ENCODE data around the gene ARIH2.
A peak's percentile ranks its signal among the peaks of the same experiment; 100 is the strongest.

The ARIH2 gene

GRCh38 chr3:48979451-48979850, 60.8 kb downstream of the ARIH2 start:
- no peak for DNase-seq
- TF ChIP-seq POLR2A (IDR thresholded peaks at IDR 0.05; ENCODE audit: low read length) (no peak), GATA1 (IDR thresholded peaks at IDR 0.05; ENCODE audit: low read depth, low read length) (no peak)

DNA sequence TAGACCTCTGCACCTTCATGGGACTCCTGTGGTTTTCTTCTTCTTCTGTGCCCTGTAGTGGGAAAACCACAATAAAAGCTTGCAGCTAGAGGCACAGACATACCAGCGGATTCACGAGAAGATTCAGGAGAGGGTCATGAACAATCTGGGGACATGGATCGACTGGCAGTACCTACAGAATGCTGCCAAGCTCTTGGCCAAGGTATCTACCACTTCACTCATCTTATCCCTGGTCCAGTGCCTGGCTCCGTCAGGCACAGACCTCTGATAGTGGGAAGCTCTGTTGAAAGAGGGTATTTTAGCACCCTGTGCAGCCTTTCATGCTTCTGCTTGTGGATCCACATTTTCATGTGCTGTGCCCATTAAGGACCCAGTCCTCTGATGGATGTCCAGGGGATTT, 61.7 kb downstream of the ARIH2 start:
- no peak for DNase-seq
- no peak for TF ChIP-seq POLR2A (IDR thresholded peaks at IDR 0.05; ENCODE audit: low read length)
- no peak for TF ChIP-seq GATA1 (IDR thresholded peaks at IDR 0.05; ENCODE audit: low read depth, low read length)

DNA sequence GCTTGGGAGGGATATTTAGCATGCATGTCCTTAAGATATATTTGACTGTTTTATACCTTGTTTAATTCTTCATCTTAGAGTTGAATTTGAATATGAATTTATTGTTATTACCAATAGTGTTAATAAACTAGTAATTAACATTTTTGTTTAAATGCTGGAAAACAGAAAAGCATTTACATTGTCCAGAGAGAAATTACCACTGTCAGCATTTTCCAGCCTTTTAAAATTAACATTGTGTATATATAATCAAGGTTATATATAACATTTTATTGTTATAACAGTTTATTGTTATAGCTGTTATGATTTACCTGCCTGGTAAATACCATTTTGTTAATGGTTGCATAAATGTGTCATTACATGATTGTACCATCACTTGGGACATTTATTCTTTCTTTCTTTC, 63.4 kb downstream of the ARIH2 start:
- TF ChIP-seq POLR2A (IDR thresholded peaks at IDR 0.05; ENCODE audit: low read length) (no peak), GATA1 (IDR thresholded peaks at IDR 0.05; ENCODE audit: low read depth, low read length) (no peak)
- no peak for DNase-seq

GRCh38 chr3:48982686-48983085, 64.0 kb downstream of the ARIH2 start:
- no peak for DNase-seq
- TF ChIP-seq POLR2A (IDR thresholded peaks at IDR 0.05; ENCODE audit: low read length) = no peak

DNA sequence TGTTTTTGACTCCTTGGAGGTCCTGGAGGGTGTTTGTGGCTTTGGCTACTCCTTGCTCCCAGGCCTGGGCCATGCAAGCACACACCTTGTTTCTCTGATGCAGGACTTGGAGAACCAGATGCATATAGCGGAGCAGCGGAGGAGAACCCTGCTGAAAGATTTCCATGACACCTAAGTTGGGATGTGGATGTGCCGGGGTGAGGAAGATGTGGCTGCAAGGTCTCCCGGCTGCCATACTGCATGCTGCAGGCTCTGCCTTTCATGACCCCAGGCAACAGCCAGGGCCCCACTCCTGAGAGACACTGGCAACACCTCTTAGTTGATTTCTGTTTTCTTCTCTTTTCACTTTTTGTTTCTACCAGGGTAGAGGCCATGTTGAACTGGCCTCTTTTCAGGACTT, 64.5 kb downstream of the ARIH2 start:
- TF ChIP-seq GATA1 (IDR thresholded peaks at IDR 0.05; ENCODE audit: low read depth, low read length) = no peak
- no peak for TF ChIP-seq POLR2A (IDR thresholded peaks at IDR 0.05; ENCODE audit: low read length)
- no peak for DNase-seq

- no peak for DNase-seq
- no peak for TF ChIP-seq GATA1 (IDR thresholded peaks at IDR 0.05; ENCODE audit: low read depth, low read length)
- TF ChIP-seq POLR2A (IDR thresholded peaks at IDR 0.05; ENCODE audit: low read length) = no peak
Measured at GRCh38 chr3:48984663-48985062, 66.0 kb downstream of the ARIH2 start.

DNA sequence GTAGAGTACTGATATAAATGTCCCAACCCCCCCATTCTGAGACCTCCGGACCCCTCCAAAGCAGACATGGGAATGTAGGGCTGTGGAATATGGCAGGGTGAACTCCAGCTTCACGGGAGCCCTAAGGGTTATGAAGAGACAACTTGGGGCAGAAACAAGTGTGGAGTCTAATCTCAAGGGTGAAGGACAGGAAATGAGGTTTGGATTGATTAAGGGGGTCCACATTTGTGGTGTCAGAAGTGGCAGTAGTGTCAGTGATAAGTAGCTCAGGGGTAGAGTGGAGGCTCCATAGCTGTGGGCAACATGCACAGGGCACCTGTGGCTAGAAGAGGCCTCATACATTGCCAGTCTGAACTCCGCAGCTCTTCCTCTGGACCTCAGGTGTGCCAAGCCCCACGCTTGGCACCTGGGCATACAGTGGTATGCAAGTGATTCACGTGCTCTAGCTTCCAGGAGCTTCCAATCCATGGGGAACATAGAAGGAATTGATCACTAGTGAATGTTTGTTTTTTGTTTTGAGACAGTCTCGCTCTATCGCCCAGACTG, 67.3 kb downstream of the ARIH2 start:
- TF ChIP-seq GATA1 (IDR thresholded peaks at IDR 0.05; ENCODE audit: low read depth, low read length) (no peak), POLR2A (IDR thresholded peaks at IDR 0.05; ENCODE audit: low read length) (no peak)

DNA sequence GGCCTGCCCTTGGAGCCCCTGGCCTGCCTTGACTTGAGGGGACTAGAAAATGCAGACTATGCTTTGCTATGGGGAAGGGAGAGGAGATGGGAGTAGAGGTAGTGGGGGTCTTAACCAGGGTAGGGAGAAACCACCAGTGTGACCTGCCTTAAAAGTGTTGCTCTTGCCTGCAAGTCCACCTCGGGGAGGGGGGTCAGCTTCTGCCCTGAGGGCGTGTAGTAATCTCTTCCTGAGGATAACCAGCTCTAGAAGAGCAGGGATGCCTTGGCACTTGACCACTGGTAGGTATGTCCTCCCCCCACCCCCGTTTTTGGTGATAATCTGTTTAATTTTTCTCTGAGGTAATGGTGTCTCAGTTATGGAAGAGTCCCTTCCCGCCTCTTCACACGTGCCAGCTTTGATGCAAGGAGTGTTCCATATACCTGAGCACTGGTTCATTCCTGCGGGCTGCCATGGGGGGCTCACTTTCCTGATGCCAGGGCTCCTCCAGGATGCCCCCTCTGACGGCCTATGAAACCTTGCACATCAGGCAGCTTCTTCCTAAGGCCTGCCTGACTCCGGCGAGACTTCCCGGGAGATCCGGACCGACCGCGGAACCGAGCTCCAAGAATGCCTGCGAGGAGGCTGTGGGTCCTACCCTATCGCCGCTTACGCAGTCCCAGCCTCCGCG, 70.6 kb downstream of the ARIH2 start:
- TF ChIP-seq GATA1 (IDR thresholded peaks at IDR 0.05; ENCODE audit: low read depth, low read length) = no peak
- no peak for TF ChIP-seq POLR2A (IDR thresholded peaks at IDR 0.05; ENCODE audit: low read length)
- DNase-seq = peak; percentile 54 to 56

More for the DNA sequence above, 67.3 kb downstream of the ARIH2 start:
- DNase-seq = no peak

- peak; percentile 89 for TF ChIP-seq POLR2A (IDR thresholded peaks at IDR 0.05; ENCODE audit: low read length)
- no peak for TF ChIP-seq GATA1 (IDR thresholded peaks at IDR 0.05; ENCODE audit: low read depth, low read length)
- peak; percentile 90 to 94 for DNase-seq
Measured at GRCh38 chr3:48989796-48990635, 71.4 kb downstream of the ARIH2 start, which contains the start of gene P4HTM. P4HTM (plus strand) TSS chr3:48990241; CDS start chr3:48990257, 16 bp downstream.

GRCh38 chr3:48990636-48991469, 72.2 kb downstream of the ARIH2 start:
- peak; percentile 68 to 70 for DNase-seq
- no peak for TF ChIP-seq POLR2A (IDR thresholded peaks at IDR 0.05; ENCODE audit: low read length)
- no peak for TF ChIP-seq GATA1 (IDR thresholded peaks at IDR 0.05; ENCODE audit: low read depth, low read length)

DNA sequence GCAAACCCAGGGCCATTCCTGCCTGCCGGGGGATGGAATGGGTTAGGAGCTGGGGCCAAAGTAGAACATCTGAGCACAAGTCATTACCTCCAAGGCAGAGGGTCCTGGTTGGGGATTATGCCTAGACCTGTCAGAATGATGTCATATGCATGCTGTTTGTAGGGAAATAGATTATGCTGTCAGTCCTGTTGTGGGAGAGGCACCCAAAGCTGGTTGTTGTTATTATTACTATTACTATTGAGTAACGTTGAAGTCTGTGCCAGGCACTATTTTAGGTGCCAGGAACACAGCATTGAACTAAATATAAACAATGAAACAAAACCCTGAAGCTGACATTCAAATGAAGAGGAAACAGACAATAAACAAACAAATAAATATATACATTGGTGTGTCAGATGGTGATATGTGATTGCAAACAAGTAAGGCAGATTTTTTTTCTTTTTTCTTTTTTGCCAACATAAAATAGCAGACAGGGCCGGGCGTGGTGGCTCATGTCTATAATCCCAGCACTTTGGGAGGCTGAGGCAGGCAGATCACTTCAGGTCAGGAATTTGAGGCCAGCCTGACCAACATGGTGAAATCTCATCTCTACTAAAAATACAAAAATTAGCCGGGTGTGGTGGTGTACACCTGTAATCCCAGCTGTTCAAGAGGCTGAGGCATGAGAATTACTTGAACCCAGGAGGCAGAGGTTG, 73.4 kb downstream of the ARIH2 start:
- TF ChIP-seq GATA1 (IDR thresholded peaks at IDR 0.05; ENCODE audit: low read depth, low read length) (no peak), POLR2A (IDR thresholded peaks at IDR 0.05; ENCODE audit: low read length) (no peak)
- DNase-seq = no peak

GRCh38 chr3:48993834-48994233, 75.2 kb downstream of the ARIH2 start:
- no peak for DNase-seq
- TF ChIP-seq GATA1 (IDR thresholded peaks at IDR 0.05; ENCODE audit: low read depth, low read length) (no peak), POLR2A (IDR thresholded peaks at IDR 0.05; ENCODE audit: low read length) (no peak)

DNA sequence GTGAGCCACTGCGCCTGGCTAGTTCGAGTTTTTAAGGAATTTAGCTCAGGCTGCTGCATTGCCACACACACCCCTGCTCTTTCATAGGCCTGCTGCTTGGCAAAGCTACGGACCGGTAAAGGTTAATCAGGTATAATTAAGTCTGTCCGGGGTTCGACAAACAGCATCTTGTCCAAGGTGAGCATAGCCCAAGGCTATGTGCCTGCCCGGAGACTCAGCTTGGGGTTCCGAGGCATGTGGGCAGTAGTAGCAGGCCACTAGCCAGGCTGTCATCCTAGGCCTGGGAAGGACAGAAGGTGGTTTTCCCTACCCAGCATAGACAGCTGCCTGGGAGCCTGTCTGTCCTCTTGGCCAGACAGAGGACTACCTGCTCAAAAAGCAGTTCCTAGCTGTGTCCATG, 78.0 kb downstream of the ARIH2 start:
- no peak for TF ChIP-seq GATA1 (IDR thresholded peaks at IDR 0.05; ENCODE audit: low read depth, low read length)
- TF ChIP-seq POLR2A (IDR thresholded peaks at IDR 0.05; ENCODE audit: low read length) = no peak
- DNase-seq = no peak

Measured in erythroblast (primary cell).